ENCODE results near the gene SPAAR.
"Not testable (repeated sequence)": the region's sequence is repeated elsewhere in the genome, so short reads cannot be mapped to it uniquely, and the experiment has no call there.

SPAAR gene

GRCh38 chr9:35928591-35929452 lies 19.5 kb downstream of the SPAAR start:
- DNase-seq (ENCODE audit: low read depth, low spot score): no peak
- H3K9ac ChIP-seq (ENCODE audit: insufficient read length): no peak overlapping the region
- H3K36me3 ChIP-seq (ENCODE audit: insufficient read depth, low read length): no peaks in the 10 kb centered on the region
- H3K4me3 ChIP-seq: no peak overlapping the region
- no peaks in the 10 kb centered on the region for H3K9me3 ChIP-seq (ENCODE audit: low read depth, low read length)
- no peak overlapping the region for H3K27ac ChIP-seq
- TF ChIP-seq POLR2AphosphoS5 (IDR thresholded peaks at IDR 0.05; ENCODE audit: borderline replicate concordance, low read depth, low read length): no peak
- TF ChIP-seq FOXP2 (optimal IDR thresholded peaks at IDR 0.05; ENCODE audit: control extremely low read depth, extremely low read length, insufficient read depth): no peak
- no peak for TF ChIP-seq EZH2 (IDR thresholded peaks at IDR 0.05)

- no peak overlapping the region for H3K9ac ChIP-seq (ENCODE audit: insufficient read length)
- no peak overlapping the region for H3K4me3 ChIP-seq
- no peak overlapping the region for H3K27ac ChIP-seq
- H3K36me3 ChIP-seq (ENCODE audit: insufficient read depth, low read length): no peaks in the 10 kb centered on the region
- no peaks in the 10 kb centered on the region for H3K9me3 ChIP-seq (ENCODE audit: low read depth, low read length)
- DNase-seq (ENCODE audit: low read depth, low spot score): no peak
- TF ChIP-seq POLR2AphosphoS5 (IDR thresholded peaks at IDR 0.05; ENCODE audit: borderline replicate concordance, low read depth, low read length) (no peak), EZH2 (IDR thresholded peaks at IDR 0.05) (no peak), FOXP2 (optimal IDR thresholded peaks at IDR 0.05; ENCODE audit: control extremely low read depth, extremely low read length, insufficient read depth) (no peak)
Observed at GRCh38 chr9:35929453-35929718, 20.1 kb downstream of the SPAAR start.

DNA sequence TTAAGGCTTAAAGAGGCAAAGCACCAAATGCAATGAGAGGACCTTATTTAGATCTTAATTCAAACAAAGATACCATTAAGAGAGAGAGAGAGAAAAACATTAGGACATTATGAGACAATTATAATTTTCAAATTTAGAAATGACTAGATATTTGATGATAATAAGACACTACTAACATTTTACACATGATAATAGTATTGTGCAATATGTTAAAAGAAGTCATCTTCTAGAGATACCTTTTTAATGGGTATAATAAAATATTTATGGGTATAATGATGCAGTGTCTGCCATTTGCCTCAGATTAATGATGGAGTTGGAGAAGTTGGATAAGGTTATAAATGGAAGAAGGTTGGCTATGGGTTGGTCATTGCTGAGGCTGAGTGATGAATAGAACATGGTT lies 21.2 kb downstream of the SPAAR start:
- Histone ChIP-seq H3K9ac (ENCODE audit: insufficient read length) (no peak overlapping the region), H3K27ac (no peak overlapping the region), H3K4me3 (no peak overlapping the region), H3K36me3 (ENCODE audit: insufficient read depth, low read length) (no peaks in the 10 kb centered on the region), H3K9me3 (ENCODE audit: low read depth, low read length) (no peaks in the 10 kb centered on the region)
- TF ChIP-seq POLR2AphosphoS5 (IDR thresholded peaks at IDR 0.05; ENCODE audit: borderline replicate concordance, low read depth, low read length) (no peak), FOXP2 (optimal IDR thresholded peaks at IDR 0.05; ENCODE audit: control extremely low read depth, extremely low read length, insufficient read depth) (no peak), EZH2 (IDR thresholded peaks at IDR 0.05) (no peak)
- no peak for DNase-seq (ENCODE audit: low read depth, low spot score)

- Histone ChIP-seq H3K9ac (ENCODE audit: insufficient read length) (no peak overlapping the region), H3K4me3 (no peak overlapping the region), H3K36me3 (ENCODE audit: insufficient read depth, low read length) (no peaks in the 10 kb centered on the region), H3K27ac (no peak overlapping the region), H3K9me3 (ENCODE audit: low read depth, low read length) (no peaks in the 10 kb centered on the region)
- DNase-seq (ENCODE audit: low read depth, low spot score): no peak
- TF ChIP-seq FOXP2 (optimal IDR thresholded peaks at IDR 0.05; ENCODE audit: control extremely low read depth, extremely low read length, insufficient read depth) (no peak), EZH2 (IDR thresholded peaks at IDR 0.05) (no peak), POLR2AphosphoS5 (IDR thresholded peaks at IDR 0.05; ENCODE audit: borderline replicate concordance, low read depth, low read length) (no peak)
Observed at GRCh38 chr9:35930989-35931388, 21.7 kb downstream of the SPAAR start.

DNA sequence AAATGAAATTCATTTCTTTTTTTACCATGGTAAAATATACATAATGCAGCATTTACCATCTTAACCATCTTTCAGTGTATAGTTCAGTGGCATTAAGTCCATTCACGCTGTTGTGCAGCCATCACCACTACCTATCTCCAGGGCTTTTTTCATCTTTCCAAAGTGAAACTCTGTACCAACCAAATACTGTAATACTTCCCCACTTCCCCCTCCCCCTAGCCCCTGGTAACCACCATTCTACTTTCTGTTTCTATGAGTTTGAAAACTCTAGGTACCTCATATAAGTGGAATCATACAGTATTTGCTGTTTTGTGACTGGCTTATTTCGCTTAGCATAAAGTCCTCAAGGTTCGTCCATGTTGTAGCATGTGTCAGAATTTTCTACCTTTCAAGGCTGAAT lies 23.4 kb downstream of the SPAAR start:
- Histone ChIP-seq H3K9me3 (ENCODE audit: low read depth, low read length) (no peaks in the 10 kb centered on the region), H3K4me3 (no peak overlapping the region), H3K36me3 (ENCODE audit: insufficient read depth, low read length) (no peaks in the 10 kb centered on the region), H3K27ac (no peak overlapping the region), H3K9ac (ENCODE audit: insufficient read length) (no peak overlapping the region)
- no peak for DNase-seq (ENCODE audit: low read depth, low spot score)
- no peak for TF ChIP-seq FOXP2 (optimal IDR thresholded peaks at IDR 0.05; ENCODE audit: control extremely low read depth, extremely low read length, insufficient read depth)
- no peak for TF ChIP-seq EZH2 (IDR thresholded peaks at IDR 0.05)
- no peak for TF ChIP-seq POLR2AphosphoS5 (IDR thresholded peaks at IDR 0.05; ENCODE audit: borderline replicate concordance, low read depth, low read length)

DNA sequence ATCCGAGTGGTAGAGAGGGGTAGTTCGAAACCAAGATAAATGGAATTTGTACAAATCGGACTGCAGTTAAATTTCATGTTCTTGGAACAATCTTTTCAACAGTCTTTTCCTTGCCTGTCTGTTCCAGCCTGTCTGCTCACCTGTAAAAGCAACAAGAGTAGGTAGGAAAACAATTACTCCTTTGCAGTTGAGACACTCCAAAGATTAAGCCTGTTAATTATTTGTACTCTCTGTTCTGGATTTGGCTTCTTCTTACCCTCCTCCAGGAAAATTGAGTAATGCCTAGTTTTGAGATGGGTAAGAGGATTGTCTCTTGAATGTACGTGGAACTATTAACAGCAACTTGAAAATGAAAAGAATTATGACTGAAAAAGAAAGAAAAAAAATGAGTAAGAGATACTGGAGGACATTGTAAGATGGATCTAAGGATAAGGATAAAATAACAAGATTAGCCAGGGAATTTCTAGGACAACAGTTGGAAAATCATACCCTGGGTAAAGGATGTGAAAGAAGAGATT lies 24.3 kb downstream of the SPAAR start:
- Histone ChIP-seq H3K9ac (ENCODE audit: insufficient read length) (no peak overlapping the region), H3K9me3 (ENCODE audit: low read depth, low read length) (no peaks in the 10 kb centered on the region), H3K27ac (no peak overlapping the region), H3K36me3 (ENCODE audit: insufficient read depth, low read length) (no peaks in the 10 kb centered on the region), H3K4me3 (no peak overlapping the region)
- TF ChIP-seq EZH2 (IDR thresholded peaks at IDR 0.05) (no peak), FOXP2 (optimal IDR thresholded peaks at IDR 0.05; ENCODE audit: control extremely low read depth, extremely low read length, insufficient read depth) (no peak), POLR2AphosphoS5 (IDR thresholded peaks at IDR 0.05; ENCODE audit: borderline replicate concordance, low read depth, low read length) (no peak)
- no peak for DNase-seq (ENCODE audit: low read depth, low spot score)

- not testable (repeated sequence) for DNase-seq (ENCODE audit: low read depth, low spot score); H3K9me3 ChIP-seq (ENCODE audit: low read depth, low read length); H3K27ac ChIP-seq; H3K9ac ChIP-seq (ENCODE audit: insufficient read length); H3K4me3 ChIP-seq; H3K36me3 ChIP-seq (ENCODE audit: insufficient read depth, low read length)
Observed at GRCh38 chr9:35934069-35934468, 24.8 kb downstream of the SPAAR start.

DNA sequence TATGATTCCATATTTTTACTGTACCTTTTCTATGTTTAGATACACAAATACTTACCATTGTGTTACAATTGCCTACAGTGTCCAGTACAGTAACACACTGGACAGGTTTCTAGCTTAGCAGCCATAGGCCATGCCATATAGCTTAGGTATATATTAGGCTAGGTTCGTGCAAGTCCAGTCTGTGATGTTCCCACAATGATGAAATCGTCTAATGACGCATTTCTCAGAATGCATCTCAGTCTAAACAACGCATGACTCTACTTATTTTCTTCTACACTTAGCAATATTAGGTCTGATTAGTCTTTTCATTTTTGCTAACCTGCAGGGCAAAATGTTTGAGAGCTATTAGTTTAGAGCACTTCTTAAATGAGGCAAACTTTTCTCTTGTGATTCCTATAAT lies 26.0 kb downstream of the SPAAR start:
- TF ChIP-seq EZH2 (IDR thresholded peaks at IDR 0.05): no peak
- TF ChIP-seq FOXP2 (optimal IDR thresholded peaks at IDR 0.05; ENCODE audit: control extremely low read depth, extremely low read length, insufficient read depth): no peak
- TF ChIP-seq POLR2AphosphoS5 (IDR thresholded peaks at IDR 0.05; ENCODE audit: borderline replicate concordance, low read depth, low read length): no peak
- no peak overlapping the region for H3K27ac ChIP-seq
- no peaks in the 10 kb centered on the region for H3K36me3 ChIP-seq (ENCODE audit: insufficient read depth, low read length)
- no peak overlapping the region for H3K9ac ChIP-seq (ENCODE audit: insufficient read length)
- no peaks in the 10 kb centered on the region for H3K9me3 ChIP-seq (ENCODE audit: low read depth, low read length)
- DNase-seq (ENCODE audit: low read depth, low spot score): no peak
- no peak overlapping the region for H3K4me3 ChIP-seq

Data from SK-N-MC (cell line).